ENCODE data around the gene EML3. TPM values are rescaled to one million over a fixed set of nuclear protein-coding genes. Genes with fewer than 3 reads are reported as not detected.
A peak's percentile ranks its signal among the peaks of the same experiment; 100 is the strongest.

EML3 gene
- total and polyA plus RNA-seq, 2 of the 13 experiments (the other 11 are each of a cell fraction or from before 2014, with no cell fraction given): 10.6 to 12.3 TPM

GRCh38 chr11:62601372-62602140 is 11.0 kb downstream of the EML3 start, which contains the start of gene MTA2 (continued):
- TF ChIP-seq ZNF740 (CRISPR knock-in tag; IDR thresholded peaks at IDR 0.05) (no peak), TEAD2 (CRISPR knock-in tag; IDR thresholded peaks at IDR 0.05) (no peak), HOXA3 (CRISPR knock-in tag; IDR thresholded peaks at IDR 0.05) (peak; percentile 50), TEAD3 (CRISPR knock-in tag; optimal IDR thresholded peaks at IDR 0.05; ENCODE audit: borderline replicate concordance) (no peak), REL (CRISPR knock-in tag; conservative IDR thresholded peaks at IDR 0.05) (0 out of 2 replicates have a peak, but pooled peaks have one; percentile 61), SNAPC5 (CRISPR knock-in tag; IDR thresholded peaks at IDR 0.05; ENCODE audit: borderline replicate concordance) (no peak), MIER3 (CRISPR knock-in tag; IDR thresholded peaks at IDR 0.05; ENCODE audit: borderline replicate concordance) (peak; percentile 73; the same call in 1 of the 2 replicates), POLR2A (IDR thresholded peaks at IDR 0.05; ENCODE audit: insufficient read depth in 1 of 2, low read depth in 2 of 2, low read length in 2 of 2) (peak in 1 of 2 experiments; percentile 72; a peak in 2 of 4 replicates), DPF2 (CRISPR knock-in tag; IDR thresholded peaks at IDR 0.05; ENCODE audit: borderline replicate concordance, low read depth) (no peak), TBX2 (CRISPR knock-in tag; IDR thresholded peaks at IDR 0.05; ENCODE audit: borderline replicate concordance) (peak; percentile 44; the same call in 1 of the 2 replicates), ZBTB44 (CRISPR knock-in tag; IDR thresholded peaks at IDR 0.05) (0 out of 2 replicates have a peak, but pooled peaks have one; percentile 46), KDM6A (CRISPR knock-in tag; IDR thresholded peaks at IDR 0.05; ENCODE audit: low read depth) (no peak), ZNF367 (CRISPR knock-in tag; IDR thresholded peaks at IDR 0.05; ENCODE audit: borderline replicate concordance) (no peak)
- TF ChIP-seq, protein P1, sequence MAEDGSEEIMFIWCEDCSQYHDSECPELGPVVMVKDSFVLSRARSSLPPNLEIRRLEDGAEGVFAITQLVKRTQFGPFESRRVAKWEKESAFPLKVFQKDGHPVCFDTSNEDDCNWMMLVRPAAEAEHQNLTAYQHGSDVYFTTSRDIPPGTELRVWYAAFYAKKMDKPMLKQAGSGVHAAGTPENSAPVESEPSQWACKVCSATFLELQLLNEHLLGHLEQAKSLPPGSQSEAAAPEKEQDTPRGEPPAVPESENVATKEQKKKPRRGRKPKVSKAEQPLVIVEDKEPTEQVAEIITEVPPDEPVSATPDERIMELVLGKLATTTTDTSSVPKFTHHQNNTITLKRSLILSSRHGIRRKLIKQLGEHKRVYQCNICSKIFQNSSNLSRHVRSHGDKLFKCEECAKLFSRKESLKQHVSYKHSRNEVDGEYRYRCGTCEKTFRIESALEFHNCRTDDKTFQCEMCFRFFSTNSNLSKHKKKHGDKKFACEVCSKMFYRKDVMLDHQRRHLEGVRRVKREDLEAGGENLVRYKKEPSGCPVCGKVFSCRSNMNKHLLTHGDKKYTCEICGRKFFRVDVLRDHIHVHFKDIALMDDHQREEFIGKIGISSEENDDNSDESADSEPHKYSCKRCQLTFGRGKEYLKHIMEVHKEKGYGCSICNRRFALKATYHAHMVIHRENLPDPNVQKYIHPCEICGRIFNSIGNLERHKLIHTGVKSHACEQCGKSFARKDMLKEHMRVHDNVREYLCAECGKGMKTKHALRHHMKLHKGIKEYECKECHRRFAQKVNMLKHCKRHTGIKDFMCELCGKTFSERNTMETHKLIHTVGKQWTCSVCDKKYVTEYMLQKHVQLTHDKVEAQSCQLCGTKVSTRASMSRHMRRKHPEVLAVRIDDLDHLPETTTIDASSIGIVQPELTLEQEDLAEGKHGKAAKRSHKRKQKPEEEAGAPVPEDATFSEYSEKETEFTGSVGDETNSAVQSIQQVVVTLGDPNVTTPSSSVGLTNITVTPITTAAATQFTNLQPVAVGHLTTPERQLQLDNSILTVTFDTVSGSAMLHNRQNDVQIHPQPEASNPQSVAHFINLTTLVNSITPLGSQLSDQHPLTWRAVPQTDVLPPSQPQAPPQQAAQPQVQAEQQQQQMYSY (CRISPR knock-in tag; IDR thresholded peaks at IDR 0.05): no peak
- TF ChIP-seq, protein P2, sequence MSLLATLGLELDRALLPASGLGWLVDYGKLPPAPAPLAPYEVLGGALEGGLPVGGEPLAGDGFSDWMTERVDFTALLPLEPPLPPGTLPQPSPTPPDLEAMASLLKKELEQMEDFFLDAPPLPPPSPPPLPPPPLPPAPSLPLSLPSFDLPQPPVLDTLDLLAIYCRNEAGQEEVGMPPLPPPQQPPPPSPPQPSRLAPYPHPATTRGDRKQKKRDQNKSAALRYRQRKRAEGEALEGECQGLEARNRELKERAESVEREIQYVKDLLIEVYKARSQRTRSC (CRISPR knock-in tag; IDR thresholded peaks at IDR 0.05; ENCODE audit: low read depth): 0 out of 2 replicates have a peak, but pooled peaks have one; percentile 35
- TF ChIP-seq, protein P3, sequence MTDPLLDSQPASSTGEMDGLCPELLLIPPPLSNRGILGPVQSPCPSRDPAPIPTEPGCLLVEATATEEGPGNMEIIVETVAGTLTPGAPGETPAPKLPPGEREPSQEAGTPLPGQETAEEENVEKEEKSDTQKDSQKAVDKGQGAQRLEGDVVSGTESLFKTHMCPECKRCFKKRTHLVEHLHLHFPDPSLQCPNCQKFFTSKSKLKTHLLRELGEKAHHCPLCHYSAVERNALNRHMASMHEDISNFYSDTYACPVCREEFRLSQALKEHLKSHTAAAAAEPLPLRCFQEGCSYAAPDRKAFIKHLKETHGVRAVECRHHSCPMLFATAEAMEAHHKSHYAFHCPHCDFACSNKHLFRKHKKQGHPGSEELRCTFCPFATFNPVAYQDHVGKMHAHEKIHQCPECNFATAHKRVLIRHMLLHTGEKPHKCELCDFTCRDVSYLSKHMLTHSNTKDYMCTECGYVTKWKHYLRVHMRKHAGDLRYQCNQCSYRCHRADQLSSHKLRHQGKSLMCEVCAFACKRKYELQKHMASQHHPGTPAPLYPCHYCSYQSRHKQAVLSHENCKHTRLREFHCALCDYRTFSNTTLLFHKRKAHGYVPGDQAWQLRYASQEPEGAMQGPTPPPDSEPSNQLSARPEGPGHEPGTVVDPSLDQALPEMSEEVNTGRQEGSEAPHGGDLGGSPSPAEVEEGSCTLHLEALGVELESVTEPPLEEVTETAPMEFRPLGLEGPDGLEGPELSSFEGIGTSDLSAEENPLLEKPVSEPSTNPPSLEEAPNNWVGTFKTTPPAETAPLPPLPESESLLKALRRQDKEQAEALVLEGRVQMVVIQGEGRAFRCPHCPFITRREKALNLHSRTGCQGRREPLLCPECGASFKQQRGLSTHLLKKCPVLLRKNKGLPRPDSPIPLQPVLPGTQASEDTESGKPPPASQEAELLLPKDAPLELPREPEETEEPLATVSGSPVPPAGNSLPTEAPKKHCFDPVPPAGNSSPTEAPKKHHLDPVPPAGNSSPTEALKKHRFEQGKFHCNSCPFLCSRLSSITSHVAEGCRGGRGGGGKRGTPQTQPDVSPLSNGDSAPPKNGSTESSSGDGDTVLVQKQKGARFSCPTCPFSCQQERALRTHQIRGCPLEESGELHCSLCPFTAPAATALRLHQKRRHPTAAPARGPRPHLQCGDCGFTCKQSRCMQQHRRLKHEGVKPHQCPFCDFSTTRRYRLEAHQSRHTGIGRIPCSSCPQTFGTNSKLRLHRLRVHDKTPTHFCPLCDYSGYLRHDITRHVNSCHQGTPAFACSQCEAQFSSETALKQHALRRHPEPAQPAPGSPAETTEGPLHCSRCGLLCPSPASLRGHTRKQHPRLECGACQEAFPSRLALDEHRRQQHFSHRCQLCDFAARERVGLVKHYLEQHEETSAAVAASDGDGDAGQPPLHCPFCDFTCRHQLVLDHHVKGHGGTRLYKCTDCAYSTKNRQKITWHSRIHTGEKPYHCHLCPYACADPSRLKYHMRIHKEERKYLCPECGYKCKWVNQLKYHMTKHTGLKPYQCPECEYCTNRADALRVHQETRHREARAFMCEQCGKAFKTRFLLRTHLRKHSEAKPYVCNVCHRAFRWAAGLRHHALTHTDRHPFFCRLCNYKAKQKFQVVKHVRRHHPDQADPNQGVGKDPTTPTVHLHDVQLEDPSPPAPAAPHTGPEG (CRISPR knock-in tag; IDR thresholded peaks at IDR 0.05): no peak; the same call in 1 of the 2 replicates

Measured in HepG2 (cell line).